ENCODE measurements around the gene MCRIP2. TPM values are rescaled to one million over a fixed set of nuclear protein-coding genes. Genes with fewer than 3 reads are reported as not detected.

The MCRIP2 gene
- total and polyA plus RNA-seq, 9 donors = 0.98 to 42.3 (median 31.2) TPM

DNA sequence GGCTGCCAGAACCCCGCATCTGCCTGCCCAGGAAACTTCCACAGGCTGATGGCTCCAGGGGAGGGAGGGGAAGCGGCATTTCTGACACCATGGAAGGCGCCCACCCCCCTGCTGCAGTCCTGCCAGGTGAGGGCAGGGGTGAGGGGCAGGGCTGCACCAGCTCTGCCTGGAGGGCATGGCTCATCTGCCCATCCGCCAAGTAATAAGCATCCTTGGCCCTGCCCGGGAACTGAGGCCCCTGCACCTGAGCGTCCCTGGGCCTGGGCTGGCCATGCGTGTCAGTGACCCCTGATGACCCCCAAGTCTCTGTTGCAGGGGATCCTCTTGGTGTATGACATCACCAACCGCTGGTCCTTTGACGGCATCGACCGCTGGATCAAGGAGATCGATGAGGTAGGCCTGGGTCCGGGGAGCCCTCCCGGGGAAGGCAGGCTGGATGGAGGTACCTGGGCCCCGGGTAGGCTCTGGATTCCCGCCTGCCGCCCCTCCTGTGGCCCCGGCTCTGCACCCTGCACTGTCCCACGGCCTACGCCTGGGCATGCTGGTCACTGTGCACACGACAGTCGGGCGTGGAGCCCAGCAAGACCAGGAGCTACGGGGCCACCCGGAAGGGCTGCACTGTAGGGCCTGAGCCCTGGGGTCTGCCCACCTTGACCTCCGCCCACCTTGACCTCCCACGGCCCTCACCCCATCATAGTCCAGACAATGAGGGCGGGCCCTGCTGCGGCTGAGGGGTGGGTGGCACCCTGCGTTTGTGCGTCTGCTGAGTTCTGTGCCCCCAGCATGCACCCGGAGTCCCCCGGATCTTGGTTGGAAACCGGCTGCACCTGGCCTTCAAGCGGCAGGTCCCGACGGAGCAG is 16.3 kb upstream of the MCRIP2 start:
- no peak overlapping the region for H3K4me3 ChIP-seq
- intact Hi-C loops (cut with DNase I) = loop anchor here in 1 of 4 donors (5.0 kb wide), 1 partner anchor 33 kb away; the partner anchor contains the start of gene RAB40C
- no peaks in the 10 kb centered on the region for H3K9me3 ChIP-seq
- 91 to 94% (median 92%) methylated on average over 33 to 37 of the region's 37 CpGs for WGBS, 3 donors
- TF ChIP-seq EP300 (IDR thresholded peaks at IDR 0.05) (no peak), POLR2A (IDR thresholded peaks at IDR 0.05) (no peak)
- TF ChIP-seq, protein P1, sequence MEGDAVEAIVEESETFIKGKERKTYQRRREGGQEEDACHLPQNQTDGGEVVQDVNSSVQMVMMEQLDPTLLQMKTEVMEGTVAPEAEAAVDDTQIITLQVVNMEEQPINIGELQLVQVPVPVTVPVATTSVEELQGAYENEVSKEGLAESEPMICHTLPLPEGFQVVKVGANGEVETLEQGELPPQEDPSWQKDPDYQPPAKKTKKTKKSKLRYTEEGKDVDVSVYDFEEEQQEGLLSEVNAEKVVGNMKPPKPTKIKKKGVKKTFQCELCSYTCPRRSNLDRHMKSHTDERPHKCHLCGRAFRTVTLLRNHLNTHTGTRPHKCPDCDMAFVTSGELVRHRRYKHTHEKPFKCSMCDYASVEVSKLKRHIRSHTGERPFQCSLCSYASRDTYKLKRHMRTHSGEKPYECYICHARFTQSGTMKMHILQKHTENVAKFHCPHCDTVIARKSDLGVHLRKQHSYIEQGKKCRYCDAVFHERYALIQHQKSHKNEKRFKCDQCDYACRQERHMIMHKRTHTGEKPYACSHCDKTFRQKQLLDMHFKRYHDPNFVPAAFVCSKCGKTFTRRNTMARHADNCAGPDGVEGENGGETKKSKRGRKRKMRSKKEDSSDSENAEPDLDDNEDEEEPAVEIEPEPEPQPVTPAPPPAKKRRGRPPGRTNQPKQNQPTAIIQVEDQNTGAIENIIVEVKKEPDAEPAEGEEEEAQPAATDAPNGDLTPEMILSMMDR (IDR thresholded peaks at IDR 0.05) = no peak
- no peaks in the 10 kb centered on the region for H3K27me3 ChIP-seq
- DNase-seq = no peak
- peaks cover 8% of the 10 kb centered on the region for H3K4me1 ChIP-seq (ENCODE audit: insufficient read depth)
- no peak overlapping the region for H3K27ac ChIP-seq
- no peaks in the 10 kb centered on the region for H3K36me3 ChIP-seq

DNA sequence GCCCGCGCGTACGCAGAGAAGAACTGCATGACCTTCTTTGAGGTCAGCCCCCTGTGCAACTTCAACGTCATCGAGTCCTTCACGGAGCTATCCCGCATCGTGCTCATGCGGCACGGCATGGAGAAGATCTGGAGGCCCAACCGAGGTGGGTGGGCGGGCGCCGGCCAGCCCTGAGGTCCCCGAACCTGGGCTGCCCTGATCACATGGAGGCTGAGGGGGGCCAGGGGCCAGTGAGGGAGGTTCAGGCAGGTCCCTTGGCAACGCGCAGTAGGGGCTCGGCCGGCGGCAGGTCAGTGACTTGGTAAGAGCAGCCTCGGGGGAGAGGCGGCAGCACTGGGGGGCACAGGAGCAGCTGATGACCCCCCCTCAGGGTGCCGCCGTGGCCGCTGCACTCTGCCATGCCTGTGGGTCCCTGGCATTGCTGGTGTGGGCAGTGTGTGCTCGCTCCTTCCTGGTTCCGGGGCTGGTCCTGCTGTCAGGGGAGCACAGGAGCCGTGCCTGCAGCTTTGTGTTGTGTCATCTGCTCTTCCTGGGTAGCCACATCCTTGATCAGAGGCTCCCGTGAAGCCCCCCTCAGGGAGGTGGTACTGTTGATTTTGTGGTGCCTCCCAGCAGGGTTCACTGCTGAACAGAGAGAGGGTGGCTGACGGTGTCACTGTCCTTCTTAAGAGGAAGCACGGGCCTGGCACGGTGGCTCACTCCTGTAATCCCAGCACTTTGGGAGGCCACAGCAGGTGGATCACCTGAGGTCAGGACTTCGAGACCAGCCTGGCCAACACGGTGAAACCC is 15.5 kb upstream of the MCRIP2 start:
- DNase-seq = peak in 1 of 5 donors; percentile 20
- Histone ChIP-seq H3K4me3 (no peak overlapping the region), H3K9me3 (no peaks in the 10 kb centered on the region), H3K4me1 (ENCODE audit: insufficient read depth) (peaks cover 16% of the 10 kb centered on the region), H3K36me3 (no peaks in the 10 kb centered on the region), H3K27me3 (no peaks in the 10 kb centered on the region), H3K27ac (peak overlapping the region in 1 of 2 donors; percentile 24)
- intact Hi-C loops (cut with DNase I) = loop anchor here in 1 of 4 donors (5.0 kb wide), 1 partner anchor 34 kb away; the partner anchor contains the start of gene RAB40C
- 90 to 94% (median 94%) methylated on average over 28 to 35 of the region's 35 CpGs for WGBS, 3 donors
- TF ChIP-seq POLR2A (IDR thresholded peaks at IDR 0.05) (no peak), EP300 (IDR thresholded peaks at IDR 0.05) (no peak)
- TF ChIP-seq, protein P1 (IDR thresholded peaks at IDR 0.05) = no peak

DNA sequence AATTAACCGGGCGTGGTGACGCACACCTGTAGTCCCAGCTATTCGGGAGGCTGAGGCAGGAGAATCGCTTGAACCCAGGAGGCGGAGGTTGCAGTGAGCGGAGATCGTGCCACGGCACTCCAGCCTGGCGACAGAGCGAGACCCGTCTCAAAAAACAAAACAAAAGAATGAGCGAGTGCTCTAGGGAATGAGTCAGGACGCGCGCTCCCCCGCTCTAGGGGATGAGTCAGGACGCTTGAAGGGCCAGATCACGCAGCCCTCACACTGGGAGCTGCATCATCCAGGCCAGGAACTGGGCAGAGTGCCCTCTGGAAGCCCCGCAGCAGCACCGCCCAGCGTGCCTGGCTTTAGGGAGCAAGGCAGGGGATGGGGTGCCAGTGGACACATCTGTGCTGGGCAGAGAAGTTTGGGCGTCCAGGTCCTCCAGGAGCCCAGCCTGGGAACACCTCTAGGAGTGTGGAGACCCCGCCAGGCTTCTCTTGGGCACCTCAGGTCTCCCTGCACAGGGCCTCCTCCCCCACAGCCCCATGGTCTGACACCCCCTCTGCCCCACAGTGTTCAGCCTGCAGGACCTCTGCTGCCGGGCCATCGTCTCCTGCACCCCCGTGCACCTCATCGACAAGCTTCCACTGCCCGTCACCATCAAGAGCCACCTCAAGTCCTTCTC is 14.7 kb upstream of the MCRIP2 start:
- H3K27me3 ChIP-seq = no peaks in the 10 kb centered on the region
- H3K4me3 ChIP-seq = no peak overlapping the region
- 56 to 76% (median 72%) methylated on average over 28 to 29 of the region's 29 CpGs for WGBS, 3 donors
- TF ChIP-seq EP300 (IDR thresholded peaks at IDR 0.05) (no peak), POLR2A (IDR thresholded peaks at IDR 0.05) (no peak)
- TF ChIP-seq, protein P1 (IDR thresholded peaks at IDR 0.05) = no peak
- no peaks in the 10 kb centered on the region for H3K36me3 ChIP-seq
- DNase-seq = peak; percentile 71 to 89 (median 77)
- H3K27ac ChIP-seq = peak overlapping the region in 1 of 2 donors; percentile 24
- intact Hi-C loops (cut with DNase I) = loop anchor here in 1 of 4 donors (5.0 kb wide), 1 partner anchor 35 kb away; the partner anchor contains the start of gene RAB40C
- no peaks in the 10 kb centered on the region for H3K9me3 ChIP-seq
- peaks cover 16% of the 10 kb centered on the region for H3K4me1 ChIP-seq (ENCODE audit: insufficient read depth)
